ENCODE results near the gene GPS1. TPM values are rescaled to one million over a fixed set of nuclear protein-coding genes. Genes with fewer than 3 reads are reported as not detected.

GPS1 gene
- total and polyA plus RNA-seq, 9 of the 15 experiments (the other 6 are each of a cell fraction or from before 2014, with no cell fraction given), result 3.1 to 167 (median 69.9) TPM

DNA sequence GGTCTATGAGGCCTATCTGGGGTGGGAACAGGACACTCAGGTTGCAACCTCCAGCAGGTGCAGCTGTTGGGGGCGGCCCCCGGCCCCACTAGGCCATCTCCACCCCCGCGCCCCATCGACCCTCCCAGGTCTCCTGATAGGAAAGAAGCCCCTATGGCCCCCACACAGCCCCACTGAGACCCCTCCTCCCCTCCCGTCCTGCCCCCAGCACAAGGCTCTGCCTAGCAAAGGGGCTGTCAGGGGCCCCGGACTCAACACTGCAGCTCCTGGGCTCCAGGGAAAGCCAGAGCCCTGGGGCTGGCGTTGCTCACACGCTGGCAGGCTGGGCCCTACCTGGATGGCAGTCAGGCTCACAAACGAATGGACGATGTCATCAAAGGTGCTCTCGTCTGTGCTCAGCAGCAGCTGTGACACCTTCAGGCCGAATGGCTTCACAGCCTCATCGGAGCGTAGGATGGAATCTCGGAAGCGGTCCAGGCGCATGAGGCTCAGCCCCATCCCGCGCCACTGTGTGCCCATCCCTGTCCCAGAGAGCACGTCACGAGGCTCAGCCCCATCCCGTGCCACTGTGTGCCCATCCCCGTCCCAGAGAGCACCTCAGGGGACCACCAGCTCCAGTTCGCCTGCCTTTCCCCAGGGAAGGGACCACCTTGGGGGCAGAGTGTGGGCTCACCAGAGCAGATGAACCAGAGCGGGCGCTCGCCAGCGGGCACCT is 39.0 kb downstream of the GPS1 start (continued):
- TF ChIP-seq PRPF4 (IDR thresholded peaks at IDR 0.05; ENCODE audit: insufficient read depth, low read depth, low read length, poor library complexity, severe bottlenecking), result peak; percentile 7
- TF ChIP-seq ZBTB7A (IDR thresholded peaks at IDR 0.05; ENCODE audit: borderline replicate concordance, control insufficient read depth, low read depth, low read length), result peak; percentile 44; the same call in 1 of the 2 replicates

DNA sequence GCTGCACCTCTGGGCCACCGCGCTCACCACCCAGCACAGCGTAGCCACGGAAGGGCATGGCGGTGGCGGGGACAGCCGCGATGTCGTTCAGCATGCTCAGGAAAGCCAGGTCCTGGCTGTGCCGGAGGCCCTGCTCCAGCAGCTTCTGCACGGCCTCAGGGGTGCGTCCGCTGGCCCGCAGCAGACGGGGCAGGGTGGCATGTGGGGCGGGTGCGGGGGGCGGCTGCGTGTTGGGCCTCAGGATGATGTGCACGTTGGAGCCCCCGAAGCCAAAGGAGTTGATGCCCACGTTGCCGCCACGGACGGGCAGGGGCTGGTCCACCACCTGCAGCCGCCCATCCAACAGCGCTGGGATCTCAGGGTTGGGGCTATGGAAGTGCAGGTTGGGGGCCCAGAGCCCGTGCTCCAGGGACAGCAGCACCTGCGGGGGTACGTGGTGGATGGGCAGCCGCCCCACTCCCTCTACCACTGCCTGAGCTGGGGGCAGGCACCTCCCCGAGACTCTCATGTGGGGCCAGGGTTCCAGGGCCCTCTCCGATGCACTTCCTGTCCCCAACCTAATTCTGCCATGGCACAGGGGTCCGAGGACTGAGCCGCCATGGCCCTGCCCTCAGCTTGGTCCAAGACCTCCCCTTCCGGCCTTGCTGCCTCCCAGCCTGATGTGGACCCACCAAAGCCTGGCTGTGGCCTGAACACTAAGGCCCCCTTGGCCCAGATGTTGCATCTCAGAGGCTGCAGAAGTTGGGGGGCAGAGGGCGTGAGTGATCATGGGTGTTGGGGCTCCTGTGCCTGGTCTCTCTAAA is 39.8 kb downstream of the GPS1 start:
- 98% methylated on average over 22 of the region's 37 CpGs for WGBS (ENCODE audit: insufficient coverage, low coverage, missing lambda C conversion rate)
- no peak for FAIRE-seq
- intact Hi-C loops (cut with micrococcal nuclease), result no loop called here
- TF ChIP-seq, protein P1, sequence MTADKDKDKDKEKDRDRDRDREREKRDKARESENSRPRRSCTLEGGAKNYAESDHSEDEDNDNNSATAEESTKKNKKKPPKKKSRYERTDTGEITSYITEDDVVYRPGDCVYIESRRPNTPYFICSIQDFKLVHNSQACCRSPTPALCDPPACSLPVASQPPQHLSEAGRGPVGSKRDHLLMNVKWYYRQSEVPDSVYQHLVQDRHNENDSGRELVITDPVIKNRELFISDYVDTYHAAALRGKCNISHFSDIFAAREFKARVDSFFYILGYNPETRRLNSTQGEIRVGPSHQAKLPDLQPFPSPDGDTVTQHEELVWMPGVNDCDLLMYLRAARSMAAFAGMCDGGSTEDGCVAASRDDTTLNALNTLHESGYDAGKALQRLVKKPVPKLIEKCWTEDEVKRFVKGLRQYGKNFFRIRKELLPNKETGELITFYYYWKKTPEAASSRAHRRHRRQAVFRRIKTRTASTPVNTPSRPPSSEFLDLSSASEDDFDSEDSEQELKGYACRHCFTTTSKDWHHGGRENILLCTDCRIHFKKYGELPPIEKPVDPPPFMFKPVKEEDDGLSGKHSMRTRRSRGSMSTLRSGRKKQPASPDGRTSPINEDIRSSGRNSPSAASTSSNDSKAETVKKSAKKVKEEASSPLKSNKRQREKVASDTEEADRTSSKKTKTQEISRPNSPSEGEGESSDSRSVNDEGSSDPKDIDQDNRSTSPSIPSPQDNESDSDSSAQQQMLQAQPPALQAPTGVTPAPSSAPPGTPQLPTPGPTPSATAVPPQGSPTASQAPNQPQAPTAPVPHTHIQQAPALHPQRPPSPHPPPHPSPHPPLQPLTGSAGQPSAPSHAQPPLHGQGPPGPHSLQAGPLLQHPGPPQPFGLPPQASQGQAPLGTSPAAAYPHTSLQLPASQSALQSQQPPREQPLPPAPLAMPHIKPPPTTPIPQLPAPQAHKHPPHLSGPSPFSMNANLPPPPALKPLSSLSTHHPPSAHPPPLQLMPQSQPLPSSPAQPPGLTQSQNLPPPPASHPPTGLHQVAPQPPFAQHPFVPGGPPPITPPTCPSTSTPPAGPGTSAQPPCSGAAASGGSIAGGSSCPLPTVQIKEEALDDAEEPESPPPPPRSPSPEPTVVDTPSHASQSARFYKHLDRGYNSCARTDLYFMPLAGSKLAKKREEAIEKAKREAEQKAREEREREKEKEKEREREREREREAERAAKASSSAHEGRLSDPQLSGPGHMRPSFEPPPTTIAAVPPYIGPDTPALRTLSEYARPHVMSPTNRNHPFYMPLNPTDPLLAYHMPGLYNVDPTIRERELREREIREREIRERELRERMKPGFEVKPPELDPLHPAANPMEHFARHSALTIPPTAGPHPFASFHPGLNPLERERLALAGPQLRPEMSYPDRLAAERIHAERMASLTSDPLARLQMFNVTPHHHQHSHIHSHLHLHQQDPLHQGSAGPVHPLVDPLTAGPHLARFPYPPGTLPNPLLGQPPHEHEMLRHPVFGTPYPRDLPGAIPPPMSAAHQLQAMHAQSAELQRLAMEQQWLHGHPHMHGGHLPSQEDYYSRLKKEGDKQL (CRISPR knock-in tag; IDR thresholded peaks at IDR 0.05; ENCODE audit: borderline replicate concordance), result no peak
- peak; percentile 71 for TF ChIP-seq POLR2G (IDR thresholded peaks at IDR 0.05; ENCODE audit: low read depth, low read length)
- 0 out of 2 replicates have a peak, but pooled peaks have one; percentile 26 for TF ChIP-seq SAFB (IDR thresholded peaks at IDR 0.05; ENCODE audit: borderline replicate concordance, low read depth, low read length)
- no peak for TF ChIP-seq FOXA3 (CRISPR knock-in tag; conservative IDR thresholded peaks at IDR 0.05 in 1 of 2, IDR thresholded peaks at IDR 0.05 in 1 of 2)
- TF ChIP-seq PHTF2 (CRISPR knock-in tag; IDR thresholded peaks at IDR 0.05), result no peak
- TF ChIP-seq, protein P2, sequence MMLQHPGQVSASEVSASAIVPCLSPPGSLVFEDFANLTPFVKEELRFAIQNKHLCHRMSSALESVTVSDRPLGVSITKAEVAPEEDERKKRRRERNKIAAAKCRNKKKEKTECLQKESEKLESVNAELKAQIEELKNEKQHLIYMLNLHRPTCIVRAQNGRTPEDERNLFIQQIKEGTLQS (IDR thresholded peaks at IDR 0.05), result no peak
- TF ChIP-seq, protein P2 (CRISPR knock-in tag; conservative IDR thresholded peaks at IDR 0.05), result no peak
- TF ChIP-seq TEAD4 (IDR thresholded peaks at IDR 0.05; ENCODE audit: low read length), result no peak
- TF ChIP-seq TEAD4 (CRISPR knock-in tag; IDR thresholded peaks at IDR 0.05; ENCODE audit: borderline replicate concordance), result no peak

More for the DNA sequence above, 39.8 kb downstream of the GPS1 start:
- no TSS peak for BruUV-seq (replicated peaks)
- no peaks in the 10 kb centered on the region for H3K27me3 ChIP-seq (ENCODE audit: control insufficient read depth in 2 of 2, insufficient read depth in 2 of 2, low read length in 2 of 2)
- in situ Hi-C loops (cut with MboI), result no loop called here
- H3K9ac ChIP-seq (ENCODE audit: insufficient read depth in 1 of 2, low read depth in 2 of 2, low read length in 2 of 2), result no peak overlapping the region
- peaks cover 96% of the 10 kb centered on the region for H3K36me3 ChIP-seq (ENCODE audit: control insufficient read depth, insufficient read depth, low read length)
- no peak overlapping the region for H2AFZ ChIP-seq (ENCODE audit: low read depth, low read length)
- H3K9me1 ChIP-seq (ENCODE audit: control insufficient read depth, insufficient read depth, low read length), result no peaks in the 10 kb centered on the region
- H4K20me1 ChIP-seq (replicated peaks; ENCODE audit: control insufficient read depth, insufficient read depth, low read length), result peaks cover 30% of the 10 kb centered on the region
- no peak overlapping the region for H3K27ac ChIP-seq (ENCODE audit: extremely low read depth, low read depth, low read length)
- H3K4me2 ChIP-seq (ENCODE audit: insufficient read depth, low read length), result no peak overlapping the region
- peaks cover 10 to 64% of the 10 kb centered on the region in 2 experiments; a peak in 4 of 5 replicates for H3K4me1 ChIP-seq (replicated peaks in 1 of 2; ENCODE audit: control insufficient read depth in 2 of 2, insufficient read depth in 2 of 2, low read length in 2 of 2)
- ChIA-PET POLR2A (interaction anchor here (0.7 to 1.2 kb wide), 5 partner anchors 9 to 15 kb away, joined by 3 to 5 read pairs (median 4); no protein-coding TSS in a partner anchor), CTCF (ENCODE audit: low intra/inter-chr PET ratio) (no interaction called here)
- H3K4me3 ChIP-seq, result no peak overlapping the region
- DNase-seq (ENCODE audit: extremely low read depth in 1 of 4, low spot score in 3 of 4), result no peak
- H3K79me2 ChIP-seq (ENCODE audit: control insufficient read depth, insufficient read depth, low read length), result peaks cover 57% of the 10 kb centered on the region
- no peaks in the 10 kb centered on the region for H3K9me3 ChIP-seq (replicated peaks; ENCODE audit: control insufficient read depth, insufficient read depth, low read depth, low read length)
- ATAC-seq, result no peak

Data from K562 (cell line).